22Rv1 (cell line): ENCODE measurements around the gene ARHGAP33.
"Not testable (repeated sequence)": the region's sequence is repeated elsewhere in the genome, so short reads cannot be mapped to it uniquely, and the experiment has no call there.

Experiments
- H3K27ac ChIP-seq: fragments of 450-650 bp; 2 replicates; pipeline ENCODE4 v1.5.1; 2017
- ZFX ChIP-seq: fragments of 450-650 bp; IDR thresholded peaks from 2 replicates; pipeline ENCODE4 v1.6.1; 2017; ENCODE audit warnings: antibody characterized with exemption, borderline replicate concordance
- TF ChIP-seq, protein P1 (sequence below): fragments of 450-650 bp; IDR thresholded peaks from 2 replicates; pipeline ENCODE4 v1.5.1; 2017; ENCODE audit warnings: mild to moderate bottlenecking

The ARHGAP33 gene

DNA sequence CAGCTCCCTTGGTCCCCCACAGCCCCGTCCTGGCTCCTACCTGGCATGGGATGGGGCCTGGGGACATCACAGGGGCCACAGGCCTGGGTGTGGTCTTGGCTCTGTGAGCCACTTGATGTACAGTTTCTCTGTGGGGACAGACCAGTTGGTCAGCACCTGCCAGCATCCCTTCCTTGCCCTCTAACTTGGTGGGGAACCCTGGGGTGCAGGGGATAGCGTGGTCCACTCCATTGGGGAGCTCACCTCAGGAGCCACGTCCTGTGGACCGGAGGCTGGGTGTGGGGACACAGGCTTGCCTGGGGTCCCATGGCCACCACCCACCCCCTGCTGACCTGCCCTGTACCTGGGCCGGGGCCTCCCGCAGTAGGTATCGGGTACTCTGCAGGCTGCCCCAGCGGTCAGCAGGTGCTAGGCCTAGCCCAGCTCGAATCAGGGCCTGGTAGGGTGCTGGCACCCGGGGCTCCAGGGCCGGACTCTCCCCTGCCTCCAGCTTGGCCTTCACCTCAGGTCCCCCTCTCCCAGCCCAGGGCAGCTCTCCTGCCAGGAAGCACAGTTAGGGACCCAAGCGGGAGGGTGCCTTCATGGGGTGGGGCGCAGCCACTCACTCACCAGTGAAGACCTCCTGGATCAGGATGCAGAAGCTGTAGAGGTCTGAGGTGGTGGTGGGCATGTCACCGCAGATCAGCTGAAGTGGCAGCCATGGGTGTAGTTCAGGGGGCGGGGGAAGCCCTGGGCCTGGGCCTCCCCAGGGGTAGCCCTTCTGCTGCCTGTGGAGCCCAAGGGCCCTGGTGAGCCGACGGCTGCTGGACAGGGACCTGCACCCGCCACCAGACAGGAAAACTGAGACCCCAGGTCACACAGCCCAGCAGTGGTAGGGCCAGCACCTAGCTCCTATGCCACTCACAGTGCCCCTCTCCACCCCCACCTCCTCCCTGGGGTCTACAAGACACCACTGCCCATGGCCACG is 14.9 kb downstream of the ARHGAP33 start:
- no peak for TF ChIP-seq ZFX
- TF ChIP-seq, protein P1, sequence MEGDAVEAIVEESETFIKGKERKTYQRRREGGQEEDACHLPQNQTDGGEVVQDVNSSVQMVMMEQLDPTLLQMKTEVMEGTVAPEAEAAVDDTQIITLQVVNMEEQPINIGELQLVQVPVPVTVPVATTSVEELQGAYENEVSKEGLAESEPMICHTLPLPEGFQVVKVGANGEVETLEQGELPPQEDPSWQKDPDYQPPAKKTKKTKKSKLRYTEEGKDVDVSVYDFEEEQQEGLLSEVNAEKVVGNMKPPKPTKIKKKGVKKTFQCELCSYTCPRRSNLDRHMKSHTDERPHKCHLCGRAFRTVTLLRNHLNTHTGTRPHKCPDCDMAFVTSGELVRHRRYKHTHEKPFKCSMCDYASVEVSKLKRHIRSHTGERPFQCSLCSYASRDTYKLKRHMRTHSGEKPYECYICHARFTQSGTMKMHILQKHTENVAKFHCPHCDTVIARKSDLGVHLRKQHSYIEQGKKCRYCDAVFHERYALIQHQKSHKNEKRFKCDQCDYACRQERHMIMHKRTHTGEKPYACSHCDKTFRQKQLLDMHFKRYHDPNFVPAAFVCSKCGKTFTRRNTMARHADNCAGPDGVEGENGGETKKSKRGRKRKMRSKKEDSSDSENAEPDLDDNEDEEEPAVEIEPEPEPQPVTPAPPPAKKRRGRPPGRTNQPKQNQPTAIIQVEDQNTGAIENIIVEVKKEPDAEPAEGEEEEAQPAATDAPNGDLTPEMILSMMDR: no peak
- H3K27ac ChIP-seq: no peak overlapping the region

DNA sequence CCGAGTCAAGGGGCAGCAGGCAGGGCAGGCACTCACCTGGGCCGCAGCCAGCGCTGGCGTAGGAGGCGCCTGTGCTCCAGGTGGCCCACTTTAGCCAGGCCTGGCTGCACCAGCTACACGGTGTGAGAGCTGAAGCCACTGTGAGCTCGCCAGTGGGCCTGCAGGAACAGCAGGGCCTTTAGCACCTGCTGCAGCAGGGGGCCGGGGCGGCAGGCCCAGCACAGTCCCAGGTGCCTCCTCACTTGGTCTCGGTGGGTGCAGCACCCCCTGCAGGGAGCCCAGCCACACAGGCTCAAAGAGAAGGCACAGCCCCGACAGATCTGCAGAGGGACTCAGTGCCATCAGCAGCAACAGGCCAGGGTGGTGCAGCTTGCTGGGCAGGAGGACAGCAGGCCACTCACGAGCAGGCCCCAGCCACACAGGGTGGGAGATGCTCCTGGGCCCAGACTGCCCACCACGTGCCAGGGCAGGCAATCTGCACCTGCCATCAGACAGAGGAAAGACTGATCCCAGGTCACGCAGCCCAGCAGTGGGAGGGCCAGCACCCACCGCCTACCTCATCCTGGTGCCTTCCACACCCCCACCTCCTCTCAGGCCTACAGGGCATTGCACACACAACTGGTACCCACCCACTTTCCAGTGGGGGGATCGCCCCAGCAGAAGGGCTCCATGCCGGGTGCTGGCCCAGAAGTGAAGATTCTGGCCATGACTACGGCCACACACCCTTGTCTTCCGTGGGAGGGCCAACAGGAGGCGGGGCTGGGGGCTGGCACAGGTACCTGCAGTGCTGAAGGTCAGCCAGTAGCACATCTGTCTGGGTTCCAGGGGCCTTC is 15.8 kb downstream of the ARHGAP33 start:
- no peak overlapping the region for H3K27ac ChIP-seq
- TF ChIP-seq, protein P1: no peak
- TF ChIP-seq ZFX: no peak

DNA sequence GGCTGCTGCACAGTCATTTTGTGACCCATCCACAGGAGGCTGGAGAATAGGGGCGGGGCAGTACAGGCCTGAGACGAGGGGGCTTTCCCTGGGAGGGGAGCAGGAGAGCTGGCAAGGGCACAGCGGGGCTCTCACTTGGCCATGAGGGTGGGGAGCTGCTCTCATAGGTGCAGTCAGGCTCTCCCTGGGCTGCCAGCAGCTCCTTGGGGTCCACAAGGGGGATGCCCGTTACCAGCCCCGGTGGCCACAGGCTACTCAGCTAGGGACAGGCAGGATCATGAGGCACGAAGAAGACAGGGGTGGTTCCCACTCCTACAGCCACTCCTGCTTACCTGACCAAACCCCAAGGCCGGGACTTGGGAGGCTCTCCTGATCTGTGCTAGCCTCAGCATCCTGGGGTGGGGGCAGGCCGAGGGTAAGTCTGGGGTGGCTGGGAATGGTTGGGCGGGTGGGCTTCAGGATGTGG is 16.5 kb downstream of the ARHGAP33 start:
- TF ChIP-seq ZFX: no peak
- TF ChIP-seq, protein P1: no peak
- no peak overlapping the region for H3K27ac ChIP-seq

DNA sequence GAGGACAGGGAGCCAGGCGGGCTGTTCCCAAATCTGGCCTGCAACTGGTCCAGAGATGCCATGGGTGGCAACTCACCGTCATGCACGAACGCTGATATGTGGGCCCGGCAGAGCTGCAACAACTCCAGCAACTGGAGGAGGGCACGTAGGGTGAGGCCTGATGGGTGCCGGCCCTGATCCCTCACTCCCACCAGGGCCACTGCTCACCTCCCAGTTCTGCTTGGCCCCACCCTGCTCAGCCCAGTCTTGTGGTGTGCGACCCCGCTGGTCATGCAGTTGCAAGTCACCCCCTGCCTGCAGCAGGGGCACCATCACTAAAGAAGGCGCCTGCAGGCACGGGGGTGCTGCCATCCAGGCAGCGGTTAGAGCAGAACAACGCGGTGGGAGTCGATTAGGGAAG is 16.9 kb downstream of the ARHGAP33 start:
- no peak overlapping the region for H3K27ac ChIP-seq
- no peak for TF ChIP-seq ZFX
- TF ChIP-seq, protein P1: no peak

DNA sequence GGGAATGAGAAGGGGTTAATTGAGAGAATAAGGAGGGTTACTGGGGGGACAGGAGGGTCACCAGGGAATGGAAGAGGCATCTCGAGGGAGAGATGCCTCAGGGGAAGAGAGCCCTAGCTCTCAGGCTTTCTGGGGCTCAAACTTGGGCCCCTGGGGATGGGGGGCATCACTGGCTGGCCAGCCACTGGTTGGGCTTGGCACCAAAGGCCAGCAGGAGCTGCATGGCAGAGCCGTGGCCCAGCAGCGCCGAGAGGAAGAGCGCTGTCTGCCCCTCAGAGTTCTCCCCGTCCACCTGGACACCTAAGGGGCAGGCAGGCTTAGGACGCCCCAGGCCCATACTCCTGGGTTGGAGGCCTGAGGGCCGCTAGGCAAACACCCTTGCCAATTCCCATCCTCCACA is 17.5 kb downstream of the ARHGAP33 start:
- TF ChIP-seq ZFX: no peak
- H3K27ac ChIP-seq: no peak overlapping the region

DNA sequence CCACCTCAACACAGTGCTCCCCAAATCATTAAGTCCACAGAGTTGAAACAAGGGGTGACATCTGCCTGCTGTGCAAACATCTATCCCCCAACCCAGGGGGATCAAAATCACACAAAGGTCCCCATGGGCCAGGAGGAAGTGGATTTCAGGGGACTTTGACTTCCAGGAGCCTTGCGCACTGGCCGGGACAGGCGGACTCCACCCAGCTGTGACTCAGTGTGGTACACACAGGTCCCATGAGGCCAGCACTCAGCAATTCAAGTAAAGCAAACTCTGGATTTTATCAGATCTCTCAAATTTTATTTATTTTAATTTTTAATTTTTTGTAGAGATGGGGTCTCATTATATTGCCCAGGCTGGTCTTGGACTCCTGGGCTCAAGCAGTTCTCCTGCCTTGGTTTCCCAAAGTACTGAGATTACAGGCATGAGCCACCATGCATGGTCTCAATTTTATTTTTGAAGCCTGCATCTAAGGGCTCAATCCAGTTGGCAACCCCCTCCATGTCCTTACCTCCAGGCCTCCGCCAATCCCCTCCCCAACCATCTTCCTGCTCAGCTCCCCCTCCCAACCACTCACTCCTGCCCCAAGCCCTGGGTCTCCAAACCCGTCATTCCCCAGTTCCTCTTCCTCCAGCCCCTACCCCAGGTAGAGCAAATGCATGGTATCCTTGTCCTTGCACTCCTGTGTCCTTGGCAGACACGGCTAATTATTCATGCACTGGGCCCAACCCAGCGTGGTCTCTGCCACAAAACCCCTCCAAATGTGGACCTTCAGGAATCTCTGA is 18.2 kb downstream of the ARHGAP33 start:
- no peak overlapping the region for H3K27ac ChIP-seq
- TF ChIP-seq ZFX: no peak
- TF ChIP-seq, protein P1: no peak

DNA sequence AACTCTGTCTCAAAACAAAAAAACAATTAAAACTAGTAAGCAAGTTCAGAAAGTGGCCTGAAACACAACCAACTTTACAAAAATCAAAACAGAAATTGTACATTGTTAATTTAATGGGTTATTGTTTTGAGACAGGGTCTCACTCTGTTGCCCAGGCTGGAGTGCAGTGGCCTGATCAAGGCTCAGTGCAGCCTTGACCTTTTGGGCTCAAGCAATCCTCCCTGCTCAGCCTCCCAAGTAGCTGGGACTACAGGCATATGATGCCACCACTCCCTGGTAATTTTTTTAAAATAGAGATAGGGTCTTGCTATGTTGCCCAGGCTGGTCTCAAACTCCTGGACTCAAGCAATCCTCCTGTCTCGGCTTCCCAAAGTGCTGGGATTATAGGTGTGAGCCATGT is 20.2 kb downstream of the ARHGAP33 start:
- not testable (repeated sequence) for H3K27ac ChIP-seq
